ENCODE results near the gene NSUN7. TPM values are rescaled to one million over a fixed set of nuclear protein-coding genes. Genes with fewer than 3 reads are reported as not detected.

Gene NSUN7
- total and polyA plus RNA-seq, 9 of the 15 experiments (the other 6 are each of a cell fraction or from before 2014, with no cell fraction given), result not detected

GRCh38 chr4:40750461-40751258 lies 905 bp downstream of the NSUN7 start:
- no peak for TF ChIP-seq BMI1 (IDR thresholded peaks at IDR 0.05; ENCODE audit: low read length)
- no peak for TF ChIP-seq RAD51 (IDR thresholded peaks at IDR 0.05; ENCODE audit: borderline replicate concordance, low read depth)
- TF ChIP-seq RNF2 (IDR thresholded peaks at IDR 0.05), result peak; percentile 50; the same call in 1 of the 2 replicates
- TF ChIP-seq, protein P1, sequence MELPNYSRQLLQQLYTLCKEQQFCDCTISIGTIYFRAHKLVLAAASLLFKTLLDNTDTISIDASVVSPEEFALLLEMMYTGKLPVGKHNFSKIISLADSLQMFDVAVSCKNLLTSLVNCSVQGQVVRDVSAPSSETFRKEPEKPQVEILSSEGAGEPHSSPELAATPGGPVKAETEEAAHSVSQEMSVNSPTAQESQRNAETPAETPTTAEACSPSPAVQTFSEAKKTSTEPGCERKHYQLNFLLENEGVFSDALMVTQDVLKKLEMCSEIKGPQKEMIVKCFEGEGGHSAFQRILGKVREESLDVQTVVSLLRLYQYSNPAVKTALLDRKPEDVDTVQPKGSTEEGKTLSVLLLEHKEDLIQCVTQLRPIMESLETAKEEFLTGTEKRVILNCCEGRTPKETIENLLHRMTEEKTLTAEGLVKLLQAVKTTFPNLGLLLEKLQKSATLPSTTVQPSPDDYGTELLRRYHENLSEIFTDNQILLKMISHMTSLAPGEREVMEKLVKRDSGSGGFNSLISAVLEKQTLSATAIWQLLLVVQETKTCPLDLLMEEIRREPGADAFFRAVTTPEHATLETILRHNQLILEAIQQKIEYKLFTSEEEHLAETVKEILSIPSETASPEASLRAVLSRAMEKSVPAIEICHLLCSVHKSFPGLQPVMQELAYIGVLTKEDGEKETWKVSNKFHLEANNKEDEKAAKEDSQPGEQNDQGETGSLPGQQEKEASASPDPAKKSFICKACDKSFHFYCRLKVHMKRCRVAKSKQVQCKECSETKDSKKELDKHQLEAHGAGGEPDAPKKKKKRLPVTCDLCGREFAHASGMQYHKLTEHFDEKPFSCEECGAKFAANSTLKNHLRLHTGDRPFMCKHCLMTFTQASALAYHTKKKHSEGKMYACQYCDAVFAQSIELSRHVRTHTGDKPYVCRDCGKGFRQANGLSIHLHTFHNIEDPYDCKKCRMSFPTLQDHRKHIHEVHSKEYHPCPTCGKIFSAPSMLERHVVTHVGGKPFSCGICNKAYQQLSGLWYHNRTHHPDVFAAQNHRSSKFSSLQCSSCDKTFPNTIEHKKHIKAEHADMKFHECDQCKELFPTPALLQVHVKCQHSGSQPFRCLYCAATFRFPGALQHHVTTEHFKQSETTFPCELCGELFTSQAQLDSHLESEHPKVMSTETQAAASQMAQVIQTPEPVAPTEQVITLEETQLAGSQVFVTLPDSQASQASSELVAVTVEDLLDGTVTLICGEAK (IDR thresholded peaks at IDR 0.05), result no peak
- TF ChIP-seq, protein P1 (CRISPR knock-in tag; IDR thresholded peaks at IDR 0.05), result no peak
- no peak for TF ChIP-seq E2F3 (CRISPR knock-in tag; IDR thresholded peaks at IDR 0.05)
- TF ChIP-seq PREB (CRISPR knock-in tag; IDR thresholded peaks at IDR 0.05), result no peak
- TF ChIP-seq RB1 (IDR thresholded peaks at IDR 0.05; ENCODE audit: low read depth), result no peak
- no peak for TF ChIP-seq ZNF830 (CRISPR knock-in tag; IDR thresholded peaks at IDR 0.05)
- DNase-seq (ENCODE audit: extremely low read depth in 1 of 4, low spot score in 3 of 4), result no peak
- no TSS peak for BruUV-seq (replicated peaks)
- Histone ChIP-seq H3K36me3 (ENCODE audit: control insufficient read depth, insufficient read depth, low read length) (no peaks in the 10 kb centered on the region), H3K9me3 (replicated peaks; ENCODE audit: control insufficient read depth, insufficient read depth, low read depth, low read length) (no peaks in the 10 kb centered on the region), H2AFZ (ENCODE audit: low read depth, low read length) (0 out of 2 replicates have a peak overlapping the region, but pooled peaks have one; percentile 0), H3K79me2 (ENCODE audit: control insufficient read depth, insufficient read depth, low read length) (no peaks in the 10 kb centered on the region), H3K9me1 (ENCODE audit: control insufficient read depth, insufficient read depth, low read length) (no peaks in the 10 kb centered on the region), H3K27ac (ENCODE audit: extremely low read depth, low read depth, low read length) (no peak overlapping the region), H3K27me3 (ENCODE audit: control insufficient read depth in 2 of 2, insufficient read depth in 2 of 2, low read length in 2 of 2) (peaks cover 21 to 23% of the 10 kb centered on the region in 2 experiments; a peak in 4 of 5 replicates), H3K4me3 (no peak overlapping the region), H3K9ac (ENCODE audit: insufficient read depth in 1 of 2, low read depth in 2 of 2, low read length in 2 of 2) (no peak overlapping the region), H3K4me1 (replicated peaks in 1 of 2; ENCODE audit: control insufficient read depth in 2 of 2, insufficient read depth in 2 of 2, low read length in 2 of 2) (peaks cover 0 to 8% of the 10 kb centered on the region in 2 experiments; a peak in 2 of 5 replicates), H3K4me2 (ENCODE audit: insufficient read depth, low read length) (no peak overlapping the region), H4K20me1 (replicated peaks; ENCODE audit: control insufficient read depth, insufficient read depth, low read length) (no peaks in the 10 kb centered on the region)
- in situ Hi-C loops (cut with MboI), result no loop called here
- no peak for FAIRE-seq
- ChIA-PET POLR2A (no interaction called here), CTCF (ENCODE audit: low intra/inter-chr PET ratio) (no interaction called here)
- intact Hi-C loops (cut with micrococcal nuclease), result no loop called here
- WGBS (ENCODE audit: insufficient coverage, low coverage, missing lambda C conversion rate), result 1% methylated on average over 28 of the region's 30 CpGs
- ATAC-seq, result no peak

Data from K562 (cell line).